PFSK-1 (cell line): Measurements from ENCODE around the gene CEP170.

Source experiments
- FOXP2 ChIP-seq: optimal IDR thresholded peaks from 2 replicates; pipeline ENCODE3; 2011; ENCODE audit warnings: borderline replicate concordance, control low read depth, inconsistent platforms; ENCODE audit not compliant: insufficient read depth; ENCODE audit errors: extremely low read length, extremely low read depth
- POLR2AphosphoS5 ChIP-seq: IDR thresholded peaks from 2 replicates; pipeline ENCODE4 v1.6.1; 2012; ENCODE audit warnings: low read depth, mild to moderate bottlenecking, control low read depth, low read length, moderate library complexity
- REST ChIP-seq, 2 experiments: IDR thresholded peaks; 2 replicates each; pipeline versions ENCODE4 v1.6.1 to v1.8.0; 2011 to 2012; ENCODE audit warnings: low read depth in 2 of 2, low read length in 2 of 2, control low read depth in 1 of 2, inconsistent platforms in 1 of 2, mild to moderate bottlenecking in 1 of 2, moderate library complexity in 1 of 2; ENCODE audit not compliant: insufficient read depth in 1 of 2
- SIN3A ChIP-seq: IDR thresholded peaks from 2 replicates; pipeline ENCODE4 v1.6.1; 2012; ENCODE audit warnings: mild to moderate bottlenecking, low read length, moderate library complexity, borderline replicate concordance; ENCODE audit not compliant: insufficient read depth
- TAF1 ChIP-seq: IDR thresholded peaks from 2 replicates; pipeline ENCODE4 v1.6.1; 2012; ENCODE audit warnings: low read length, control low read depth, borderline replicate concordance; ENCODE audit not compliant: insufficient read depth

Gene CEP170

GRCh38 chr1:243249214-243249613 is 5.9 kb downstream of the CEP170 start:
- no peak for TF ChIP-seq REST (IDR thresholded peaks at IDR 0.05; ENCODE audit: insufficient read depth in 1 of 2, low read depth in 2 of 2, low read length in 2 of 2)
- TF ChIP-seq FOXP2 = no peak
- no peak for TF ChIP-seq POLR2AphosphoS5
- no peak for TF ChIP-seq TAF1
- TF ChIP-seq SIN3A = no peak

- no peak for TF ChIP-seq REST (IDR thresholded peaks at IDR 0.05; ENCODE audit: insufficient read depth in 1 of 2, low read depth in 2 of 2, low read length in 2 of 2)
- no peak for TF ChIP-seq FOXP2
- no peak for TF ChIP-seq TAF1
- TF ChIP-seq SIN3A = no peak
- TF ChIP-seq POLR2AphosphoS5 = no peak
These were observed 7.2 kb downstream of the CEP170 start for GRCh38 chr1:243247901-243248300.

GRCh38 chr1:243246916-243247315 is 8.2 kb downstream of the CEP170 start:
- TF ChIP-seq TAF1 = no peak
- no peak for TF ChIP-seq SIN3A
- no peak for TF ChIP-seq FOXP2
- no peak for TF ChIP-seq POLR2AphosphoS5
- no peak for TF ChIP-seq REST (IDR thresholded peaks at IDR 0.05; ENCODE audit: insufficient read depth in 1 of 2, low read depth in 2 of 2, low read length in 2 of 2)

GRCh38 chr1:243244432-243244841 is 10.6 kb downstream of the CEP170 start:
- TF ChIP-seq POLR2AphosphoS5 = no peak
- no peak for TF ChIP-seq FOXP2
- TF ChIP-seq REST (IDR thresholded peaks at IDR 0.05; ENCODE audit: insufficient read depth in 1 of 2, low read depth in 2 of 2, low read length in 2 of 2) = no peak
- TF ChIP-seq TAF1 = no peak
- no peak for TF ChIP-seq SIN3A

GRCh38 chr1:243236604-243237252 is 18.4 kb downstream of the CEP170 start:
- TF ChIP-seq POLR2AphosphoS5 (no peak), TAF1 (no peak), FOXP2 (no peak), SIN3A (no peak), REST (IDR thresholded peaks at IDR 0.05; ENCODE audit: insufficient read depth in 1 of 2, low read depth in 2 of 2, low read length in 2 of 2) (no peak)
